Large intestine (tissue), 1 donor: Measurements from ENCODE around the gene EXOSC7. TPM values are rescaled to one million over a fixed set of nuclear protein-coding genes. Genes with fewer than 3 reads are reported as not detected.

Experiments used
- polyA plus RNA-seq: library from polyadenylated mRNA; unstranded; fragments of 120-200 nt; gene quantifications from one replicate; pipeline ENCODE4 v1.2.1, GENCODE V29; 2013

EXOSC7 gene
- polyA plus RNA-seq, 1 donor, result 38.1 TPM

Other genes starting within 250 kb of the EXOSC7 start
- 6.1 TPM for gene ZNF501, start 246.6 kb upstream of the EXOSC7 start, polyA plus RNA-seq
- 28.6 TPM for gene KIAA1143, start 214.6 kb upstream of the EXOSC7 start, polyA plus RNA-seq
- 7.6 TPM for gene KIF15, start 214.4 kb upstream of the EXOSC7 start, polyA plus RNA-seq
- gene TMEM42, start 114.3 kb upstream of the EXOSC7 start, polyA plus RNA-seq, result 17.1 TPM
- gene TGM4, start 101.6 kb upstream of the EXOSC7 start, polyA plus RNA-seq, result 0.04 TPM
- gene ZDHHC3, start 70 bp upstream of the EXOSC7 start, polyA plus RNA-seq, result 77.2 TPM
- 35.7 TPM for gene CLEC3B, start 50.1 kb downstream of the EXOSC7 start, polyA plus RNA-seq
- gene CDCP1, start 170.1 kb downstream of the EXOSC7 start, polyA plus RNA-seq, result 25.5 TPM